Measurements from ENCODE around the gene LDLRAD3.

LDLRAD3 gene

DNA sequence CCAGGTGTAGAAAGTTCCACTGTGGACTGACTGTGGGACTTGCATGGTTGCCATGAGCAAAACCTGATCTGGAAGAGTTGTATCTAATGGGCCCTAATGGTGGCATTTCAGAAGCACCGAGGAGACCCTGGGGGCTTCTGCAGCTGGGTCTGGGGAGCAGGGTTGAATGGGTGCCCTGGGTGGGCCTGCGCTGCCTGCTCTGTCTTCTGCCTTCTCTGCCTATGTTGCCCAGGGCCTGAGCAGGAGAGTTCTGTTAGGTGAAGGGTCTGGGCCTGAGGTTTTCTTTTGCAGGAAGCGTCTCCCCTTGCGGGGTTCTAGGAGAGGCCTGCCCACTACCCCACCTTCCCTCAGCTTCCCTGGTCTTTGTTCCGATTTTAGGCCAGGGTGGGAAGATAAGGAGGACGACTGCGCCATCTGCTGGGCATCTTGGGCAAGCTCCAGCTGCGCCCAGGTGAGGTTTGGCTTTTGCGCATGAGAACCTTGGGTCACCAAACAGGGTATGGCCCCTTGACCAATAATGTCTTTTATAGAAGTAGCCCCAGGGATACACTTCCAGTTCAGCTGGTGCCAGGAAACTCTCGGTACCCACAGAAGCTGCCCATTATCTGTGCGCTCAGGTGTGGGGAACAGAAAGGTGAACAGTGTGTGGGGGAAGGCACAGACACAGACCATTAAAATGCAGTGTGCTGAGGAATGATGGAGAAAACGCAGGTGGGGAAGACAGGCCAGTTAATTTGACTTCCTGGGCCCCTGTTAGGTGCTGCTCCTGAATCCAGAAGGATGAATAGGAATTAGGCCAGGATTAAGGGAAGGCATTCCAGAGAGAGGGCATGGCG lies 322.1 kb downstream of the LDLRAD3 start:
- H3K9me3 Mint-ChIP-seq = no peaks in the 10 kb centered on the region
- no peak overlapping the region for H3K4me3 Mint-ChIP-seq
- H3K36me3 Mint-ChIP-seq (ENCODE audit: low read depth) = no peaks in the 10 kb centered on the region
- H3K4me1 Mint-ChIP-seq (ENCODE audit: low read depth) = no peaks in the 10 kb centered on the region
- H3K27me3 Mint-ChIP-seq = peaks cover 6% of the 10 kb centered on the region
- no peak overlapping the region for H3K27ac Mint-ChIP-seq

DNA sequence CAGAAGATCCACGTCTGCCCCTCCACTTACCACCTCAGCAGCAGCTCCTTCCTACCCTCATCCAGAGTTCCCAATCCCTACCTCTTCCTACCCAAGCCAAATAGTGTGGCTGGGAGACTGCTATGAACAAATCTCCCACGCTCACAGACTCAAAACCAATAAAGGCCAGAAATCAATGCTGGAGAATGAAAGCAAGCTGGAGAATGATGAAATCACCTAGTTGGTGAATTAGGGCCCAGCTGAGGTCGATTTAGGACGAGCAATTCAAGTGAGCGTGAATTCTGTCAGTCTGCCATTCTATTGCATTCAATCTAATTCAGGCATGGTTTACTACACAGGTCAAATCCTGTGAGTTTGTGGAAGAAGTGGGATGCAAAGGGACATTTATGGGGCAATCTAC lies 322.9 kb downstream of the LDLRAD3 start:
- peaks cover 6% of the 10 kb centered on the region for H3K27me3 Mint-ChIP-seq
- no peak overlapping the region for H3K27ac Mint-ChIP-seq
- no peaks in the 10 kb centered on the region for H3K36me3 Mint-ChIP-seq (ENCODE audit: low read depth)
- no peaks in the 10 kb centered on the region for H3K9me3 Mint-ChIP-seq
- no peak overlapping the region for H3K4me3 Mint-ChIP-seq
- no peaks in the 10 kb centered on the region for H3K4me1 Mint-ChIP-seq (ENCODE audit: low read depth)

DNA sequence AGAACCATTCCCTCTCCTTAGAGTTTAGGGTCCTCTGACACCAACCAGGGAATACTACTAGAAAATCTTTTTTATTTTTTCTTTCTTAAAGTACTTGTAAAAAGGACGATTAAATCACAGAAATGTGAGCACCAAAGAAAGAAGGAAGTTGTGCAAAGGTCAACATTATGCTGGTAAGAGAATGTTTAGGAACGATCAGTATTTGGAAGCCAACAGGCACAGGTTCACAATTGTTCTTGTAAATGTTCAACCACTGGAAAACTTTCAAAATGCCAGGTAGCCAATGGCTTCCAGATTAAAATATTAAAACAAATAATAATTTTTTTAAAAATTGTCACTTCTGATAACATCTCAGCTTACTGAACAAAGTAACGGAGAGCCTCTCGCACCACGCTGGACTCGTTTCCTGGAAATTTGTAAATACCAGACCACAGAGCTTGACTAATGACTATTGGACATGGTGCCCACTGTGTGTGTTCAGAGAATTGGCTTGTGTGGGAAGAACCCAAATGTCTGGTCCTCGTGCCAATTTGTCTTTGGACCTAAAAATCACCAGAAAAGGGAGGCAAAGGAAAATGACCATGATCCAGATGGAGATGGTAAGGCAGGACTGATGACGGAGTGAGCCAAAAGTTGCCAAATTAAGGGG lies 324.6 kb downstream of the LDLRAD3 start:
- peaks cover 14% of the 10 kb centered on the region for H3K36me3 Mint-ChIP-seq (ENCODE audit: low read depth)
- no peak overlapping the region for H3K4me3 Mint-ChIP-seq
- H3K4me1 Mint-ChIP-seq (ENCODE audit: low read depth) = no peaks in the 10 kb centered on the region
- H3K27me3 Mint-ChIP-seq = no peaks in the 10 kb centered on the region
- H3K27ac Mint-ChIP-seq = no peak overlapping the region
- no peaks in the 10 kb centered on the region for H3K9me3 Mint-ChIP-seq

DNA sequence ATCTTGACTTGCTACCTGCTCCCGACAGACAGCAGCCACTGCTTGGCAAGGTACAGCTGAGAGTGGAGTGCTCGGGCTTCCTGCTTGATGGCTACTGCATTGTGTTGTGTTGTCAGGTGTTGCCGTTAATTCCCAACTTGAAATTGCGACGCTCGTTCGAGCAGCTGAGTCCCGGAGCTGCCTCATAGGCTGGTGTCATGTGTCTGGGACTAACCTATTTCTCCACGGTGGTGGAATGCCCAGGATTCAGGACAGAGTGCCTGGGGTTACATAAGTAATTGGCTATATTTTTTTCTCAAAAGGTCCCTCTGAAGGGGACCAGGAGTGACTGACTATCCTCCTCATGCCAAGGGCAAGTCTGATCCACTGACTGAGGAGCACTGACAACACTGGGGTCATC lies 326.8 kb downstream of the LDLRAD3 start:
- H3K36me3 Mint-ChIP-seq (ENCODE audit: low read depth) = peaks cover 35% of the 10 kb centered on the region
- no peaks in the 10 kb centered on the region for H3K27me3 Mint-ChIP-seq
- H3K27ac Mint-ChIP-seq = no peak overlapping the region
- no peaks in the 10 kb centered on the region for H3K4me1 Mint-ChIP-seq (ENCODE audit: low read depth)
- H3K4me3 Mint-ChIP-seq = no peak overlapping the region
- H3K9me3 Mint-ChIP-seq = no peaks in the 10 kb centered on the region

DNA sequence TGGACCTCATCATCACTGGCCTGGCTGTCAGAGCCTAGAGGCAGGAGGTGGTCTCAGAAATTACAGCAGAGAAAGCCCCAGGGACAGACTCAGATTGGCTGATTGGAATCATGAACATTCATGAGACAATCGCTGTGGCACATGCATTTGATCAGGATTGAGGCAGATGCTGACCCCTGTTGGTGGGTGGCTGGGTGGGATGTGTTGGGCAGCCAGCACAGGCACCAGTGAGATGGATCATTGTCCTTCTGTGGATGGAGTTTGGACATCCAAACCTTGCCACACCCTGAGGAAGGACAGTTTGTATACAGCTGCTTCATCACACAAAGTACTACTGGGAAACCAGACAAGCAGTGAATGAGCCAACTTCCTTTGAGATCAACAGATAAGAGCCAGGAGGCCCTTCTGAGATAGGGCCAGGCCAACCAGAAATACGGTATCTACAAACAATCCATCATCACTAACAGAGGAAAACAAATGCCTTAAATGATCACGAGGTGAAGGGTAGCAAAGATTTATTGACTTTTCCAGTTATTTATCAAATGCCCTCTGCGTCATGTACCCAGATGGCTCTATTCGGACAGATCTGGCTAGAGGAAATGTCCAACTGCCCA lies 328.0 kb downstream of the LDLRAD3 start:
- H3K36me3 Mint-ChIP-seq (ENCODE audit: low read depth) = peaks cover 36% of the 10 kb centered on the region
- H3K27ac Mint-ChIP-seq = no peak overlapping the region
- H3K27me3 Mint-ChIP-seq = no peaks in the 10 kb centered on the region
- H3K4me1 Mint-ChIP-seq (ENCODE audit: low read depth) = no peaks in the 10 kb centered on the region
- no peak overlapping the region for H3K4me3 Mint-ChIP-seq
- no peaks in the 10 kb centered on the region for H3K9me3 Mint-ChIP-seq

DNA sequence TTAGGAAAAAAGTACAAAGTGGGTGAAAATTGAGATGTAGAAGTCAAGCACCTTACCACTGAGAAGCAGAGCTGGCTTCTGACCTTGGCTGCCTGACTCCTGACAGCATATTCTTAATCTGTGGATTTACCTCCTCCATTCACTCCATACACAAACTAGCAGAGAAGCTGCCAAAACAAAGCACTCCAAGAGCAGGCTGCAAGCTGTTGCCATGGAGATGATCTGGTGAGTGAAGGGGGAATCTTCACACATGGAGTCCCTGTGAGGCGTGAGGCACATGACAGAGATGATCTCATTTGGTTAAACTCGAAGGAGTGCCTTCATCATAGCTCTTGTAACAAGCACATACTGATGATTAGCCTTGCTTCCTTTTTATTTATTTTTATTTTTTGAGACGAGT lies 329.2 kb downstream of the LDLRAD3 start:
- Mint-ChIP-seq H3K9me3 (no peaks in the 10 kb centered on the region), H3K27ac (no peak overlapping the region), H3K36me3 (ENCODE audit: low read depth) (peaks cover 36% of the 10 kb centered on the region), H3K27me3 (no peaks in the 10 kb centered on the region), H3K4me1 (ENCODE audit: low read depth) (no peaks in the 10 kb centered on the region), H3K4me3 (no peak overlapping the region)

DNA sequence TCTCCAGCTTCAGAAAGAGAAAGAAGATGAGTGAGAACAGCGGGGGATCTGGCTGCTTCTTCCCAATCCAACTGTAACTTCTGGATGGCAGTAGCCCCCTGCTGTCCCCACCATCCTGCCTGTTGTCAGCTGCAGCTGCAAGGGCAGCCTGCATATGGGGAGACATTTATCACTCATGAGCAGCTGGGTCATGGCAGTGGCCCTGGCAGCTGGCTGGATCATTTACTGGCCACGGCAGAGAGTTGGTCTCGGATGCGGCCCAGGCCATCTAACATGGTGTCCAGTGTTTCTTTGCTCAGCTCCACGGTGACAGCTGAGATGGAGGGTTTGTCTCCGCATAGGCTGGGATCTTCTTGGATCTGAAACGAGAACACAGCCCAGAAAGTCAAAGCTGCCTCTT lies 330.6 kb downstream of the LDLRAD3 start:
- peaks cover 41% of the 10 kb centered on the region for H3K36me3 Mint-ChIP-seq (ENCODE audit: low read depth)
- no peaks in the 10 kb centered on the region for H3K9me3 Mint-ChIP-seq

DNA sequence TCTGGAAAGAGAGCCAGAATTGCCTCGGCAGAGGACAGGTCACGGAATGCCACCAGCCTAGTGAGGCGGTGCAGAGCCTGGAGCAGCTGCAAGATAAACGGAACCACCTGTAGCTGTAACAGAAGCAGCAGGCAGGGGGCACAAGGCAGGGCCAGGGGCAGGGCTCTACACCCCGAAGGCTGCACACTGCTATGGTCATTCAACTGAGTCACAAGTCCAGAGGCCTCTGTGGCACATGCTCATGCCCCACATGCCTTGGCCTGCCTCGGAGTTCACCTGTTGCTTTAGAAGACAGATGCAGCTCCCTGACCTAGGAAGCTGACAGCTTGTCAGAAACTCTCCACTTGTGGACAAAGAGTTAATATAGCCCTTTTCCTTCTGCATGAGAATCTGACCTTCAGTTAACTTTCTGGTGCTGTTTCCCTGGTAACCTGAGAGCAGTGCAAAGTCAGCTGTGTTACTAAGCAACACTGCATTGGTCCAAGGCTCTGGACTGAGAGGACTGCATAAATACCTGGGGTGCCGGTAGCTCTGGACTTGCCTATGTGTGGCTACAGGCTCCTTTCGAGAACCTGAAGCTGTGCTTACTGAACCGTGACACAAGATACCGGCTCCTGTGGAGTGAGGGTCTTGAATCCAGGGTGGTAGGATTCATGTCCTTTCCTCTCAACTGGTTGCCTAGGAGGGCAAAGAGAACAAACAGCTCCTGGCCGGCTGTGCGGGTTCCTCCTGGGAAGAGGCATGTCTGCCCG lies 334.8 kb downstream of the LDLRAD3 start:
- H3K27me3 Mint-ChIP-seq = no peaks in the 10 kb centered on the region
- peaks cover 9% of the 10 kb centered on the region for H3K4me1 Mint-ChIP-seq (ENCODE audit: low read depth)
- peaks cover 42% of the 10 kb centered on the region for H3K36me3 Mint-ChIP-seq (ENCODE audit: low read depth)
- no peak overlapping the region for H3K4me3 Mint-ChIP-seq
- H3K27ac Mint-ChIP-seq = no peak overlapping the region
- H3K9me3 Mint-ChIP-seq = no peaks in the 10 kb centered on the region

More for the DNA sequence above, 330.6 kb downstream of the LDLRAD3 start:
- Mint-ChIP-seq H3K27ac (no peak overlapping the region), H3K27me3 (no peaks in the 10 kb centered on the region), H3K4me3 (no peak overlapping the region), H3K4me1 (ENCODE audit: low read depth) (no peaks in the 10 kb centered on the region)

DNA sequence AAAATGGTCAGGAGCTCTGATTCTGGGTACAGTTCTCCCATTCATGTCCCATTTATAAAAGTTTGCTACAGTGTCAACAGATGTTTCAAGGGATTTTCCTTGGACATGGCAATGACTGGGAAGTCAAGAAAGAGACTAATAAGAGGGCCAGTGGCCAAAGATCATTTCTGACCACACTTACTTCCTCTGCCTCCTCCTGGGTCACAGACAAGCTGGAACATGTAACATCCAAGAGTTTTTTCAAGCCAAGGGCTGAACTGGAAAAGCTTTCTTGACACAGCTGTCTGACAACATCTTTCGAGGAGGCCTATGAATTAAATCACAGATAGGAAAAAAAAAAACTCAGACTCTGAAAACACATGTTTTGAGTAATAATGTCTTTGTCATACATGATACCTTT lies 336.7 kb downstream of the LDLRAD3 start:
- Mint-ChIP-seq H3K9me3 (no peaks in the 10 kb centered on the region), H3K4me1 (ENCODE audit: low read depth) (peaks cover 18% of the 10 kb centered on the region), H3K27ac (no peak overlapping the region), H3K27me3 (no peaks in the 10 kb centered on the region), H3K36me3 (ENCODE audit: low read depth) (peaks cover 25% of the 10 kb centered on the region), H3K4me3 (no peak overlapping the region)

All from stimulated activated naive CD8-positive, alpha-beta T cell treated with anti-CD3 and anti-CD28 coated beads, Interleukin-15, Interleukin-2, amounts not matched to agents 100 ng/mL and 50 ng/mL, for 24 hours (primary cell).